Muscle of leg (tissue), 11 donors: ENCODE measurements around the gene POLR2L. TPM values are rescaled to one million over a fixed set of nuclear protein-coding genes. Genes with fewer than 3 reads are reported as not detected.

Experiments
- DNase-seq: peaks from one replicate; pipeline ENCODE4 v3.0.0; 2013
- H3K27ac ChIP-seq: one replicate; pipeline ENCODE4 v1.5.1; 2013; ENCODE audit warnings: mild to moderate bottlenecking, low read length, control low read depth
- H3K27me3 ChIP-seq: one replicate; pipeline ENCODE4 v1.6.1; 2013; ENCODE audit warnings: low read length; ENCODE audit not compliant: control insufficient read depth, insufficient read depth
- H3K36me3 ChIP-seq: one replicate; pipeline ENCODE4 v1.6.1; 2013; ENCODE audit warnings: low read length; ENCODE audit not compliant: control insufficient read depth, insufficient read depth
- H3K4me1 ChIP-seq: one replicate; pipeline ENCODE4 v1.6.1; 2013; ENCODE audit warnings: low read length; ENCODE audit not compliant: control insufficient read depth, insufficient read depth
- H3K4me3 ChIP-seq: one replicate; pipeline ENCODE4 v1.5.1; 2013; ENCODE audit warnings: low read length, control low read depth
- H3K9me3 ChIP-seq: replicated peaks from 2 replicates; pipeline ENCODE4 v1.6.1; 2013; ENCODE audit warnings: low read depth, low read length; ENCODE audit not compliant: control insufficient read depth
- WGBS: methylation state at CpG from one replicate; pipeline ENCODE4 v1.1.5; 2013; ENCODE audit warnings: missing lambda C conversion rate; ENCODE audit not compliant: insufficient coverage; 5-methylcytosine and 5-hydroxymethylcytosine counted together
- polyA plus RNA-seq, 8 donors: library from polyadenylated mRNA; unstranded; fragments of 120-200 nt; gene quantifications; one replicate each; pipeline versions ENCODE4 v1.2.1 to v1.2.3, GENCODE V29; 2013; ENCODE audit warnings: inconsistent platforms in 1 of 8, low replicate concordance in 1 of 8; ENCODE audit not compliant: insufficient read length in 8 of 8, insufficient read depth in 1 of 8
- total RNA-seq: library from RNA; stranded (reverse); fragments of 120-200 nt; gene quantifications from one replicate; pipeline ENCODE4 v1.2.4, GENCODE V29; 2013

Gene POLR2L
- total and polyA plus RNA-seq, 9 donors: 97.7 to 147 (median 120) TPM

GRCh38 chr11:839875-840617, 2.3 kb downstream of the POLR2L start:
- Histone ChIP-seq H3K27me3 (no peaks in the 10 kb centered on the region), H3K4me3 (no peak overlapping the region), H3K27ac (no peak overlapping the region), H3K36me3 (peaks cover 57% of the 10 kb centered on the region), H3K9me3 (no peaks in the 10 kb centered on the region), H3K4me1 (peaks cover 61% of the 10 kb centered on the region)
- no peak for DNase-seq
- 78% methylated on average over 20 of the region's 25 CpGs for WGBS

- H3K4me3 ChIP-seq: no peak overlapping the region
- no peaks in the 10 kb centered on the region for H3K27me3 ChIP-seq
- 74% methylated on average over 3 of the region's 5 CpGs for WGBS
- H3K36me3 ChIP-seq: peaks cover 65% of the 10 kb centered on the region
- no peak for DNase-seq
- H3K27ac ChIP-seq: peak overlapping the region; percentile 71
- H3K4me1 ChIP-seq: peaks cover 61% of the 10 kb centered on the region
- no peaks in the 10 kb centered on the region for H3K9me3 ChIP-seq
Observed at GRCh38 chr11:839280-839623, 3.1 kb downstream of the POLR2L start.

DNA sequence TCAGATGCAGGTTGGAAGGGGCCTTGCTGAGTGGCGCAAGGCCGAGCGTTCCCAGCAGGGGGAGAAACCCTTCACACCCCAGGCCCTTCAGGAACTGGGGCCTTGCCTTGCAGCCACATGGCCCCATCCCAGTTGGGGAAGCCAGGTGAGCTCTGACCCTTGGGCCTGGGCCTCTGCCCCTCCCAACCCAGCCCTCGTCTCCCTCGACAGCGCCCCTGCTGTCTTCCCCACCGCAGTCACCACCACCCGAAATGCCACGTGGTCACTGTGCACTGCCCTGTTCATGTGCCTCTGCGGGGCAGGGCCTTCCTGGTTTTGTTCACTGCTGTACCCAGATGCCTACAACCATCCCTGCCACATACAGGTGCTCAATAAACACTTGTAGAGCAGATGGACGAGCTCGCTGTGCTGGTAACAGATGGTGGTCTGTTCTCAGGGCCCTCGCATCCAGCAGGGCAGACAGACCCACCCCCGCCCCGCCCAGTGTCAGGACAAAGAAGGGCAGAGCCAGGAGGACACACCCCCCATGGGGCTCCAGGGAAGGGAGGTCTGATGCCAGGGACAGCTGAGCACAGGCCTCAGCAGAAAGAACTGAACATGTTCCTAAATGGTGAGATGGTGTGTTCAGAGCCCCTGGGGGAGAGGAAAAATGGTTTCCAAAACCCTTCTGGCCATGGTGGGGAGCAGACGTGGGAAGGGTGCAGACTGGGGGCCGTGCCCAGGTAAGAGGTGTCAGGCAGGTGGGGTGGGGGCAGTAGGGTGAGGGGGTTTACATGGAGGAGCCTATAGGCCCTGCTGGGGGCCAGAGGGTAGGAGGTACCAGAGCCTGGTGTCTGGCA, 3.7 kb downstream of the POLR2L start:
- H3K36me3 ChIP-seq: peaks cover 65% of the 10 kb centered on the region
- H3K4me1 ChIP-seq: peaks cover 61% of the 10 kb centered on the region
- no peaks in the 10 kb centered on the region for H3K27me3 ChIP-seq
- peak overlapping the region; percentile 71 for H3K27ac ChIP-seq
- no peak overlapping the region for H3K4me3 ChIP-seq
- H3K9me3 ChIP-seq: no peaks in the 10 kb centered on the region
- 52% methylated on average over 16 of the region's 17 CpGs for WGBS
- DNase-seq: no peak

- H3K36me3 ChIP-seq: peaks cover 65% of the 10 kb centered on the region
Observed at GRCh38 chr11:837990-838307, 4.4 kb downstream of the POLR2L start.

DNA sequence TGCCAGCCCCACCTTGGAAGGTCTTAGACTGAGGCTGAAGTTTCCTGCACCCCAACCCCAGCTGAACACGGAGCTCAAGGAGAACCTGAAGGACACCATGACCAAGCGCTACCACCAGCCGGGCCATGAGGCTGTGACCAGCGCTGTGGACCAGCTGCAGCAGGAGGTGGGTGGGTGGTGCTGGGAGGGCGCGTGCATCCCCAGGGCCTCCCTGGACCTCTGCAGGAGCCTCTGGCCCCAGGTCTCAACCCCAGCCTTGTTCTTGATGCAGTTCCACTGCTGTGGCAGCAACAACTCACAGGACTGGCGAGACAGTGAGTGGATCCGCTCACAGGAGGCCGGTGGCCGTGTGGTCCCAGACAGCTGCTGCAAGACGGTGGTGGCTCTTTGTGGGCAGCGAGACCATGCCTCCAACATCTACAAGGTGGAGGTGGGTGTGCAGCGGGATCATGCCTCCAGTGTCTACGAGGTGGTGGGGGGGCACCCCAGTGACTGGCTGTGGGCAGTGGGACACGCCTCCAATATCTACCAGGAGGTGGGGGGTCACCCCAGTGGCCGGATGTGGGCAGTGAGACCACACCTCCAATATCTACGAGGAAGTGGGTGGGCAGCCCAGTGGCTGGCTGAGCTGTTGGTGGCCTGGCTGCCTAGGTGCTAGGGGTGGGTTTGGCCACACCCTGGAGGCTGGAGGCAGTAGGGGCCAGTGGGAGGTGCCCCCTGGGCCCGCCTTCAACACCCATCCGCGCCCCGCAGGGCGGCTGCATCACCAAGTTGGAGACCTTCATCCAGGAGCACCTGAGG, 4.9 kb downstream of the POLR2L start:
- peaks cover 58% of the 10 kb centered on the region for H3K4me1 ChIP-seq
- no peaks in the 10 kb centered on the region for H3K9me3 ChIP-seq
- peaks cover 65% of the 10 kb centered on the region for H3K36me3 ChIP-seq
- no peak for DNase-seq
- H3K27me3 ChIP-seq: no peaks in the 10 kb centered on the region
- 87% methylated on average over 10 of the region's 22 CpGs for WGBS
- H3K4me3 ChIP-seq: no peak overlapping the region
- no peak overlapping the region for H3K27ac ChIP-seq

More at GRCh38 chr11:837990-838307, 4.4 kb downstream of the POLR2L start:
- 95% methylated on average over 4 of the region's 8 CpGs for WGBS
- Histone ChIP-seq H3K4me1 (peaks cover 56% of the 10 kb centered on the region), H3K9me3 (no peaks in the 10 kb centered on the region), H3K27me3 (no peaks in the 10 kb centered on the region), H3K27ac (no peak overlapping the region), H3K4me3 (no peak overlapping the region)
- no peak for DNase-seq

GRCh38 chr11:836700-837099, 5.6 kb downstream of the POLR2L start:
- no peaks in the 10 kb centered on the region for H3K9me3 ChIP-seq
- peaks cover 65% of the 10 kb centered on the region for H3K36me3 ChIP-seq
- H3K27ac ChIP-seq: no peak overlapping the region
- H3K4me1 ChIP-seq: peaks cover 63% of the 10 kb centered on the region
- WGBS: 81% methylated on average over 8 of the region's 9 CpGs
- H3K4me3 ChIP-seq: no peak overlapping the region
- H3K27me3 ChIP-seq: peaks cover 3% of the 10 kb centered on the region
- DNase-seq: no peak

GRCh38 chr11:836274-836673, 6.1 kb downstream of the POLR2L start:
- H3K36me3 ChIP-seq: peaks cover 64% of the 10 kb centered on the region
- DNase-seq: no peak
- no peak overlapping the region for H3K27ac ChIP-seq
- H3K4me3 ChIP-seq: no peak overlapping the region
- WGBS: 90% methylated on average over 7 of the region's 14 CpGs
- H3K27me3 ChIP-seq: peaks cover 8% of the 10 kb centered on the region
- no peaks in the 10 kb centered on the region for H3K9me3 ChIP-seq
- peaks cover 63% of the 10 kb centered on the region for H3K4me1 ChIP-seq

DNA sequence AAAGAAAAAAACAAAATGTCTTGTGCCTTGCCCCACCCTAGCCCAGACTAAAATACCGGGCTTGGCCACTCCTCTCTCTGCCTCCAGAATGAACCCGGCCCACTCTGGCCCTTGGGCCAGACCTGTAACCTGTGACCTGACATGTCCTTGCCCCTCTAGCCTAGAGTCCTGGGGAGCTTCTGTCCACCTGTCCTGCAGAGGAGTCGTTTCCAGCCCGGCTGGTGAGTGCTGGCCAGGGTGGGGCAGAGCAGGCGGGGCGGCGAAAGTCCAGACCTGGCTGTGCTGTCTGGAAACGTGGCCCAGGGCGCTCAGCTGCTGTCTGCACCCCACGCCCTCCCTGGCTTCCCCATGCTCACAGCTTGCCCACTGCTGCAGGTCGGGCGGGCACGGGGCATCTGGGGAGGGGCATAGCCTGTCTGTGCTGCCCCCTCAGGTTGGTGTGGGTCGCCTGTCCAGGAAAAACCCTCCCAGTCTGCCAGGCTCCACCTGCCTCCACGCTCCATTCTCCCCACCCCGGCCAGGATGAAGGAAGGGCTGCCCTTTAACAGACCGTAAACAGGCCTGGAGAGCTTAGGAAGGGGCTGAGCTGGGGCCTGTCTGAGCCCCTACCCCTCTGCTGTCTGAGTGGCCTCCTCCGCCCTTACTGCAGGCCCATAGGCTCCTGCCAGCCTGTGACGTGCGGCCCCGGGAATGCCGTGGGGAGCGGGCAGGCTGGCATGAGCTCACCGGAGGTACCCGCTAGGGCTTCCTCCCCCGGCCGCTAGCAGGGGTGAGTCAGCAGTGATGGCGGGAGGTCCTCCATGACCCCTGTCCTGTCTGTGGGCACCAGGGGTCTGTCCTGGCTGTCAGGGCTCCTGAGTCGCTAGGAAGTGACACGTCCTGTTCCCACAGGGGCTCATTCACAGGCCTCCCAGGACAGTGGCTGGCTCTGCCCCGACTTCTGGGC, 7.7 kb downstream of the POLR2L start:
- peak; percentile 69 for DNase-seq
- H3K36me3 ChIP-seq: peaks cover 48% of the 10 kb centered on the region
- peaks cover 24% of the 10 kb centered on the region for H3K27me3 ChIP-seq
- no peaks in the 10 kb centered on the region for H3K9me3 ChIP-seq
- H3K4me3 ChIP-seq: no peak overlapping the region
- WGBS: 54% methylated on average over 22 of the region's 31 CpGs
- peak overlapping the region; percentile 75 for H3K27ac ChIP-seq
- peaks cover 65% of the 10 kb centered on the region for H3K4me1 ChIP-seq

GRCh38 chr11:833849-834311, 8.4 kb downstream of the POLR2L start:
- Histone ChIP-seq H3K4me1 (peaks cover 66% of the 10 kb centered on the region), H3K27ac (peak overlapping the region; percentile 59), H3K27me3 (peaks cover 31% of the 10 kb centered on the region), H3K9me3 (no peaks in the 10 kb centered on the region), H3K4me3 (peak overlapping the region; percentile 75), H3K36me3 (peaks cover 40% of the 10 kb centered on the region)
- DNase-seq: no peak
- 50% methylated on average over 1 of the region's 9 CpGs for WGBS
